ENCODE results near the gene MRPL9. TPM values are rescaled to one million over a fixed set of nuclear protein-coding genes. Genes with fewer than 3 reads are reported as not detected.
A peak's percentile ranks its signal among the peaks of the same experiment; 100 is the strongest.

The MRPL9 gene
- total RNA-seq, 1 donor from 2014 or later: 86.4 TPM

DNA sequence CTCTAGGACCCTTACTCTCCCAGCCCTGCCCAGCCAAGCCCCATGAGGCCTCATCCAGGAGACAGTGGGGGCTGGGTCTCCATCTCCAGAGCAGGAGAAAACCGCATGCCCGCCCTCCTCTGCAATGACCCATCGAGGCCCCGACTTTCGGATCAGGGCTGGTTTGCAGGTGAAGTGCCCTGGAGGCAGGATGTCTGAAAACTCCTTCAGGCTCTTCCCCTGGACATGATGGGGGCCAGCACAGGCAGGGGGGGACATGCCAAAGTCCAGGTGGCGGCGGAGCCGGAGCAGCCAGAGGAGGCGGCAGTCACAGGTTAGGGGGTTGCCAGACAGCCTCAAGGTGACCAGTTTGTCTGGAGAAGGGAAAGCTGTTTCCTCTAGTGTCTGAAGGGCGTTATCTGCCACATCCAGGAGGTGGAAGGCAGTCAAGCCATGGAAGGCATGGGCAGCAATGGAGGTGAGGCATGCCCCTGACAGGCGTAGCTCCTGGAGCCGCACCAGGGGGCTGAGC lies 38.1 kb upstream of the MRPL9 start:
- Mint-ChIP-seq H3K9me3 (no peaks in the 10 kb centered on the region), H3K27me3 (ENCODE audit: insufficient read depth, low read depth) (peaks cover 8% of the 10 kb centered on the region), H3K4me3 (no peak overlapping the region), H3K27ac (no peak overlapping the region), H3K36me3 (no peaks in the 10 kb centered on the region), H3K4me1 (peaks cover 15% of the 10 kb centered on the region)
- Histone ChIP-seq H4K20me1 (ENCODE audit: low read depth) (no peaks in the 10 kb centered on the region), H3F3A (ENCODE audit: low read depth) (peaks cover 10% of the 10 kb centered on the region), H3K36me3 (no peaks in the 10 kb centered on the region), H3K4me1 (peaks cover 10% of the 10 kb centered on the region), H3K27ac (no peak overlapping the region), H2AFZ (replicated peaks) (no peak overlapping the region), H3K4me2 (no peak overlapping the region), H3K79me2 (ENCODE audit: low read depth) (no peaks in the 10 kb centered on the region), H3K27me3 (no peaks in the 10 kb centered on the region), H3K9ac (no peak overlapping the region), H3K4me3 (no peak overlapping the region), H3K9me3 (ENCODE audit: low read depth) (no peaks in the 10 kb centered on the region)
- no peak for TF ChIP-seq EZH2phosphoT487 (IDR thresholded peaks at IDR 0.05)
- no peak for TF ChIP-seq EZH2 (IDR thresholded peaks at IDR 0.05)
- TF ChIP-seq CTCF (IDR thresholded peaks at IDR 0.05): no peak
- DNase-seq (ENCODE audit: low spot score): no peak

GRCh38 chr1:151800830-151801229 lies 37.5 kb upstream of the MRPL9 start:
- Histone ChIP-seq H3K27me3 (no peaks in the 10 kb centered on the region), H3K4me2 (no peak overlapping the region), H3K9ac (no peak overlapping the region), H3K9me3 (ENCODE audit: low read depth) (no peaks in the 10 kb centered on the region), H3F3A (ENCODE audit: low read depth) (peaks cover 10% of the 10 kb centered on the region), H3K4me3 (no peak overlapping the region), H2AFZ (replicated peaks) (no peak overlapping the region), H3K36me3 (no peaks in the 10 kb centered on the region), H3K79me2 (ENCODE audit: low read depth) (no peaks in the 10 kb centered on the region), H3K27ac (no peak overlapping the region), H4K20me1 (ENCODE audit: low read depth) (no peaks in the 10 kb centered on the region), H3K4me1 (peaks cover 10% of the 10 kb centered on the region)
- H3K36me3 Mint-ChIP-seq: no peaks in the 10 kb centered on the region
- H3K4me3 Mint-ChIP-seq: no peak overlapping the region
- no peak for TF ChIP-seq EZH2 (IDR thresholded peaks at IDR 0.05)
- TF ChIP-seq EZH2phosphoT487 (IDR thresholded peaks at IDR 0.05): no peak
- TF ChIP-seq CTCF (IDR thresholded peaks at IDR 0.05): no peak
- no peak for DNase-seq (ENCODE audit: low spot score)
- H3K4me1 Mint-ChIP-seq: peaks cover 15% of the 10 kb centered on the region
- no peaks in the 10 kb centered on the region for H3K9me3 Mint-ChIP-seq
- H3K27ac Mint-ChIP-seq: no peak overlapping the region
- peaks cover 11% of the 10 kb centered on the region for H3K27me3 Mint-ChIP-seq (ENCODE audit: insufficient read depth, low read depth)

DNA sequence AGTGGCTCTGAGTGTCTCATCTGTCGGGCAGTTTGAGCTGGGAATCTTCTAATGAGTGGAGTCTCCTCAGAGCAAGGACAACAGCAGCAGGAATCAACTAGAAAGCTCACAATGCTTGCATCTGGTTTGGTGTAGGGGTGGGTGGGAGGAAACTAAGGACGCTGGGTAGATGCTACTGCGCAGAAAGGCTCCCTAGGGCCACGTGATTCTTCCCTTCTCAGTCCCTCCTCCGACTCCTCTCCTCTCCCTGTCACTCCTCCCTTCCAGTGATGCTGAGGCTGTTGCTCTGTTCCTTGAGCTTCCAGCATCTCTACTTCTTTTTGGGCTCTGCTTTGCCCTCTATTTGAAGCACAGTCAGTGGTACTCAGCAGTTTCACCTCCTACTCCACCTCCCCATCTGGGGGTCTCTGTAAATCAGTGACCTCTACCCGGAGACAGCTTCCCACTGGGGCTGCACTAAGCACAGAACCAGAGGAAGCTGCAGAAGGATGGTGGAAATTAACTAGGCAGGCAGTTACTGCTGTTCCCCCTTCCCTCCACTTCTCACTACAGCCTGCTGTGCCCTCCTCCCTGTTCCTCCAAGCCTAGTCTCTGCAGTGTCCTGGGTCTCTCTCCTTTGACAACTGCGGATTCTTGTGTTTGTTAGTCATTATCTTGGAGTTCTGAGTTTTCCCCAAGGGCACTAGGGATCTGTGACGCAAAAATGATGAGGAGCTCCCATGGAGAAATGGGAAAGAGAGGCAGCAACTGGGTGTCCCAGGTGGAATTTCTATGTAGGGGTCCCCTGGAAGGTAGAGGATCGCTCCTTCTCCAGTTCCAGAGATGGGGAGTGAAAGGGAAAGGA lies 36.1 kb upstream of the MRPL9 start:
- Histone ChIP-seq H3K27me3 (no peaks in the 10 kb centered on the region), H3K4me3 (no peak overlapping the region), H3K9me3 (ENCODE audit: low read depth) (no peaks in the 10 kb centered on the region), H4K20me1 (ENCODE audit: low read depth) (no peaks in the 10 kb centered on the region), H3F3A (ENCODE audit: low read depth) (peaks cover 10% of the 10 kb centered on the region), H3K27ac (no peak overlapping the region), H3K4me1 (peaks cover 10% of the 10 kb centered on the region), H3K36me3 (no peaks in the 10 kb centered on the region), H2AFZ (replicated peaks) (peak overlapping the region; percentile 63), H3K79me2 (ENCODE audit: low read depth) (no peaks in the 10 kb centered on the region), H3K9ac (peak overlapping the region; percentile 32), H3K4me2 (peak overlapping the region; percentile 54)
- peaks cover 11% of the 10 kb centered on the region for H3K27me3 Mint-ChIP-seq (ENCODE audit: insufficient read depth, low read depth)
- peak; percentile 27 for DNase-seq (ENCODE audit: low spot score)
- peak overlapping the region; percentile 33 for H3K27ac Mint-ChIP-seq
- peaks cover 15% of the 10 kb centered on the region for H3K4me1 Mint-ChIP-seq
- no peaks in the 10 kb centered on the region for H3K36me3 Mint-ChIP-seq
- TF ChIP-seq EZH2phosphoT487 (IDR thresholded peaks at IDR 0.05) (no peak), CTCF (IDR thresholded peaks at IDR 0.05) (no peak), EZH2 (IDR thresholded peaks at IDR 0.05) (no peak)
- H3K4me3 Mint-ChIP-seq: no peak overlapping the region
- H3K9me3 Mint-ChIP-seq: no peaks in the 10 kb centered on the region
